Tibial nerve (tissue), 4 donors: ENCODE measurements around the gene NPM1.

Source experiments
- EP300 ChIP-seq, 2 donors: sonication (generic); formaldehyde crosslinking; IDR thresholded peaks; one replicate each; pipeline ENCODE4 v1.6.1; 2017; ENCODE audit warnings: antibody characterized with exemption in 2 of 2, mild to moderate bottlenecking in 1 of 2
- POLR2A ChIP-seq, 2 donors: fragments of 450-650 bp; IDR thresholded peaks; one replicate each; pipeline ENCODE4 v1.6.1; 2017; ENCODE audit warnings: antibody characterized with exemption in 2 of 2, mild to moderate bottlenecking in 2 of 2, moderate library complexity in 2 of 2
- TF ChIP-seq, protein P1 (sequence below), 5 experiments: fragments of 200-600 bp in 3 of 5; fragments of 450-650 bp in 2 of 5; sonication (generic) in 3 of 5; IDR thresholded peaks; one replicate each; pipeline ENCODE4 v1.5.1; 2016 to 2019; ENCODE audit warnings: antibody characterized with exemption in 5 of 5, mild to moderate bottlenecking in 3 of 5, moderate library complexity in 2 of 5

GRCh38 chr5:171437286-171437821 lies 49.7 kb downstream of the NPM1 start:
- TF ChIP-seq, protein P1, sequence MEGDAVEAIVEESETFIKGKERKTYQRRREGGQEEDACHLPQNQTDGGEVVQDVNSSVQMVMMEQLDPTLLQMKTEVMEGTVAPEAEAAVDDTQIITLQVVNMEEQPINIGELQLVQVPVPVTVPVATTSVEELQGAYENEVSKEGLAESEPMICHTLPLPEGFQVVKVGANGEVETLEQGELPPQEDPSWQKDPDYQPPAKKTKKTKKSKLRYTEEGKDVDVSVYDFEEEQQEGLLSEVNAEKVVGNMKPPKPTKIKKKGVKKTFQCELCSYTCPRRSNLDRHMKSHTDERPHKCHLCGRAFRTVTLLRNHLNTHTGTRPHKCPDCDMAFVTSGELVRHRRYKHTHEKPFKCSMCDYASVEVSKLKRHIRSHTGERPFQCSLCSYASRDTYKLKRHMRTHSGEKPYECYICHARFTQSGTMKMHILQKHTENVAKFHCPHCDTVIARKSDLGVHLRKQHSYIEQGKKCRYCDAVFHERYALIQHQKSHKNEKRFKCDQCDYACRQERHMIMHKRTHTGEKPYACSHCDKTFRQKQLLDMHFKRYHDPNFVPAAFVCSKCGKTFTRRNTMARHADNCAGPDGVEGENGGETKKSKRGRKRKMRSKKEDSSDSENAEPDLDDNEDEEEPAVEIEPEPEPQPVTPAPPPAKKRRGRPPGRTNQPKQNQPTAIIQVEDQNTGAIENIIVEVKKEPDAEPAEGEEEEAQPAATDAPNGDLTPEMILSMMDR (IDR thresholded peaks at IDR 0.05), result no peak
- TF ChIP-seq POLR2A (IDR thresholded peaks at IDR 0.05), result no peak
- TF ChIP-seq EP300 (IDR thresholded peaks at IDR 0.05), result no peak
